Esophagus muscularis mucosa (tissue), 3 donors: ENCODE results near the gene IGF2BP3.

Experiments
- CTCF ChIP-seq, 3 experiments: fragments of 200-600 bp in 2 of 3; fragments of 450-650 bp in 1 of 3; sonication (generic) in 2 of 3; IDR thresholded peaks; one replicate each; pipeline ENCODE4 v1.5.1; 2017 to 2019; ENCODE audit warnings: antibody characterized with exemption in 3 of 3, mild to moderate bottlenecking in 2 of 3, moderate library complexity in 1 of 3
- POLR2AphosphoS5 ChIP-seq, 2 donors: sonication (generic); formaldehyde crosslinking; IDR thresholded peaks; one replicate each; pipeline ENCODE4 v1.6.1; 2017; ENCODE audit warnings: antibody characterized with exemption in 2 of 2

GRCh38 chr7:23467291-23467805 lies 2.9 kb downstream of the IGF2BP3 start:
- TF ChIP-seq CTCF (IDR thresholded peaks at IDR 0.05) = no peak
- TF ChIP-seq POLR2AphosphoS5 (IDR thresholded peaks at IDR 0.05) = no peak
